Ishikawa (cell line): ENCODE results near the gene HOXA2.
A peak's percentile ranks its signal among the peaks of the same experiment; 100 is the strongest.

Experiments
- CEBPB ChIP-seq: IDR thresholded peaks from 2 replicates; pipeline ENCODE4 v1.6.1; 2012
- CREB1 ChIP-seq: IDR thresholded peaks from 2 replicates; pipeline ENCODE4 v1.6.1; 2012; ENCODE audit warnings: low read depth
- EGR1 ChIP-seq: IDR thresholded peaks from 2 replicates; pipeline ENCODE4 v1.6.1; 2012
- EP300 ChIP-seq: IDR thresholded peaks from 2 replicates; pipeline ENCODE4 v1.6.1; 2012; ENCODE audit warnings: borderline replicate concordance
- FOXM1 ChIP-seq: IDR thresholded peaks from 2 replicates; pipeline ENCODE4 v1.6.1; 2012; ENCODE audit warnings: low read depth, borderline replicate concordance
- NFIC ChIP-seq: IDR thresholded peaks from 2 replicates; pipeline ENCODE4 v1.6.1; 2012
- RAD21 ChIP-seq: IDR thresholded peaks from 2 replicates; pipeline ENCODE4 v1.6.1; 2012; ENCODE audit warnings: low read depth
- REST ChIP-seq: IDR thresholded peaks from 2 replicates; pipeline ENCODE4 v1.6.1; 2012; ENCODE audit warnings: low read depth, mild to moderate bottlenecking
- TAF1 ChIP-seq: IDR thresholded peaks from 2 replicates; pipeline ENCODE4 v1.6.1; 2012; ENCODE audit warnings: low read depth, mild to moderate bottlenecking
- TCF12 ChIP-seq: IDR thresholded peaks from 2 replicates; pipeline ENCODE4 v1.6.1; 2012; ENCODE audit warnings: low read depth
- TEAD4 ChIP-seq: IDR thresholded peaks from 2 replicates; pipeline ENCODE4 v1.6.1; 2012
- YY1 ChIP-seq: IDR thresholded peaks from 2 replicates; pipeline ENCODE4 v1.6.1; 2012; ENCODE audit warnings: low read depth
- ZBTB7A ChIP-seq: IDR thresholded peaks from 2 replicates; pipeline ENCODE4 v1.6.1; 2012; ENCODE audit warnings: low read depth
- TF ChIP-seq, protein P1 (sequence below): IDR thresholded peaks from 2 replicates; pipeline ENCODE4 v1.6.1; 2012
- TF ChIP-seq, protein P2 (sequence below): IDR thresholded peaks from 2 replicates; pipeline ENCODE4 v1.6.1; 2012

Gene HOXA2

GRCh38 chr7:27143950-27144780 is 41.7 kb upstream of the HOXA2 start:
- no peak for TF ChIP-seq EP300
- TF ChIP-seq TAF1 = no peak
- no peak for TF ChIP-seq YY1
- no peak for TF ChIP-seq RAD21
- TF ChIP-seq, protein P1, sequence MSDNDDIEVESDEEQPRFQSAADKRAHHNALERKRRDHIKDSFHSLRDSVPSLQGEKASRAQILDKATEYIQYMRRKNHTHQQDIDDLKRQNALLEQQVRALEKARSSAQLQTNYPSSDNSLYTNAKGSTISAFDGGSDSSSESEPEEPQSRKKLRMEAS = no peak
- TF ChIP-seq ZBTB7A = peak; percentile 25; the same call in 1 of the 2 replicates
- TF ChIP-seq CEBPB = no peak
- TF ChIP-seq CREB1 = no peak

- TF ChIP-seq TAF1 (no peak; the same call in 1 of the 2 replicates), NFIC (no peak), EGR1 (no peak), TCF12 (no peak), REST (no peak), EP300 (no peak), CREB1 (no peak), CEBPB (peak; percentile 78), RAD21 (peak; percentile 88), YY1 (no peak), ZBTB7A (0 out of 2 replicates have a peak, but pooled peaks have one; percentile 57), TEAD4 (peak; percentile 27; the same call in 1 of the 2 replicates), FOXM1 (no peak)
- TF ChIP-seq, protein P1 = peak; percentile 80
- TF ChIP-seq, protein P2, sequence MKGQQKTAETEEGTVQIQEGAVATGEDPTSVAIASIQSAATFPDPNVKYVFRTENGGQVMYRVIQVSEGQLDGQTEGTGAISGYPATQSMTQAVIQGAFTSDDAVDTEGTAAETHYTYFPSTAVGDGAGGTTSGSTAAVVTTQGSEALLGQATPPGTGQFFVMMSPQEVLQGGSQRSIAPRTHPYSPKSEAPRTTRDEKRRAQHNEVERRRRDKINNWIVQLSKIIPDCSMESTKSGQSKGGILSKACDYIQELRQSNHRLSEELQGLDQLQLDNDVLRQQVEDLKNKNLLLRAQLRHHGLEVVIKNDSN = peak; percentile 93
These were observed 40.8 kb upstream of the HOXA2 start, which contains the start of gene HOXA5 for GRCh38 chr7:27143023-27143949. Gene HOXA5 (minus strand): TSS chr7:27143681. CDS start chr7:27143607, 74 bp downstream.

DNA sequence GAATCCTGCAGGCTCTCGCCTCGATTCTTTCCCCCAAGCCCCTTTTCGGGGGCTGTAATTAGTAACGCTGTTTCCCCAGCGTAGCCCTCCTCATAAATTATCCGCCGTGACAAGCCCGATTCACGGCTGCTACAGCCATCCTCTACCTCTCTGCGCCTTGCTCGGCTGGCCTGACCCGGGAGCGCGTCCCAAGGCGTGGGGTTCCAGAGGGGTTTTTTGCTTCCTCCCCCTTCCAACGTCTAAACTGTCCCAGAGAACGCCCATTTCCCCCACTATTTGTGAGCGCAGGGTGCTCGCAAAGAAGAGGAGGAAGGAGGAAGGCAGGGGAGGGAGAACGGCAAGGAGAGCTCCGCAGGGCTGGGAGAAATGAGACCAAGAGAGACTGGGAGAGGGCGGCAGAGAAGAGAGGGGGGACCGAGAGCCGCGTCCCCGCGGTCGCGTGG is 40.1 kb upstream of the HOXA2 start:
- TF ChIP-seq, protein P1 = no peak; the same call in 1 of the 2 replicates
- TF ChIP-seq EP300 = no peak
- no peak for TF ChIP-seq REST
- TF ChIP-seq EGR1 = no peak
- TF ChIP-seq NFIC = no peak
- TF ChIP-seq TCF12 = peak; percentile 22; the same call in 1 of the 2 replicates
- TF ChIP-seq CREB1 = no peak
- TF ChIP-seq YY1 = no peak
- TF ChIP-seq ZBTB7A = no peak; the same call in none of the 2 replicates
- 0 out of 2 replicates have a peak, but pooled peaks have one; percentile 1 for TF ChIP-seq RAD21
- no peak for TF ChIP-seq TAF1
- no peak for TF ChIP-seq FOXM1
- TF ChIP-seq TEAD4 = no peak

GRCh38 chr7:27141923-27142579 is 39.6 kb upstream of the HOXA2 start:
- TF ChIP-seq YY1 (no peak), NFIC (no peak), CEBPB (no peak), EGR1 (no peak), ZBTB7A (no peak)
